GM21723 (cell line): ENCODE results near the gene WFDC2.

Source experiments
- ATAC-seq: cut with Tn5 transposase; IDR thresholded peaks from one replicate; pipeline ENCODE4 v1.9.1; 2021; ENCODE audit warnings: mild to moderate bottlenecking, moderate library complexity; ENCODE audit not compliant: unreplicated experiment

Gene WFDC2, protein sequence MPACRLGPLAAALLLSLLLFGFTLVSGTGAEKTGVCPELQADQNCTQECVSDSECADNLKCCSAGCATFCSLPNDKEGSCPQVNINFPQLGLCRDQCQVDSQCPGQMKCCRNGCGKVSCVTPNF

DNA sequence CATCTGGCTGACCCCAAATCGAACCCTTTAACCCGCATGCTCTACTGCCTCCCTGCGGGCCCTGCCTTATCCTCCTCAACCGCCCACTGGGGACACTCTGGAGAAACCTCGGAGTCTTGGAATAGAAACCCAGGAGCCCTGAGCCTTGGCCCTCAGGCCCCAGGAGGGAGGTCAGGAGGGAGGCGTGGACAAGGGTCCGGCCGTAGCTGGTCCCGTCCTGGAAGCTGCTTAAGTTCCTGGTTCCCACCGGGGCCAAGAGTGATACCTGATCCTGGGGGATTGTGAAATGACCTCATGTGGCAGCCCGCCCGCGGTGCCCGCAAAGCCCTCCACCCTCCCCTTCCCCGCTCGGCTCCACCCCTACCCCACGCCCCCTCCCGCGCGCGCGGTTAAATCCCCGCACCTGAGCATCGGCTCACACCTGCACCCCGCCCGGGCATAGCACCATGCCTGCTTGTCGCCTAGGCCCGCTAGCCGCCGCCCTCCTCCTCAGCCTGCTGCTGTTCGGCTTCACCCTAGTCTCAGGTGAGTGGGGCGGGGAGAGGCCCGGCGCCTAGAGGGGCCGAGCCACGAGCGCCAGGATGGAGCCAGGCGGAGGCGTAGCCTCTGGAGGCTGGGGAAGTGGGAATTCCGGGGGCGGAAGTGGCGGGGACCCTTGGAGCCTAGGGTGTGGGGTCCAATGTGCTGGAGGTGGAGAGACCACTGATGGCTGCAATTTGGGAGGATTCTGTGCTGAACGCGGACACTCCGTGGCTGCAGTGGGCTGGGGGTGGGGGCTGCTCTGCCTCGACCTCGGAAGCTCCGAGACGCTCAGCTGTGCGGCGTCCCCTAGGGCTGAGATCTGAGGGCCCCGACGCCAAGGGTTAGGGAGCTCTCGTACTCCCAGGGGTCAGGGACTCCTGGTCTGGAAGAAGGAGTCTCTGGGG is at the start of gene WFDC2:
WFDC2 (plus strand) TSS at position 418 of the 926 bp plus-strand sequence; CDS start at position 447, 29 bp downstream.
- no peak for ATAC-seq

DNA sequence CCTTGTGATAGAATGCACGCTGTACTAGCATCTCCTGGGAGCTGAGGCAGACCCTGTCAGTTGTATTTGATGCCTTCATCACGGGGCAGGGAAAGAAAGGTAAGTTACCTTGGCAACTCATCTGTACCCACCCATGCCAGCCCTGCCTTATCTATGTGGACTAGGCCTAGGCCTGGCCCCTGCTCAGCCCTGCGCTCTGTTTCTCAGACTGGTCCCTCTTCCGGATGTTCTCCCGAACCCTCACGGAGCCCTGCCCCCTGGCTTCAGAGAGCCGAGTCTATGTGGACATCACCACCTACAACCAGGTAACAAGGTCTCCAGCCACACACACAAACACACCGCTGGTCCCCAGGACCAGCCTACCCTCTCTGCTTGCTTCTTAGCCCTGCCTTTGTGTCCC is 49.4 kb upstream of the WFDC2 start:
- no peak for ATAC-seq

DNA sequence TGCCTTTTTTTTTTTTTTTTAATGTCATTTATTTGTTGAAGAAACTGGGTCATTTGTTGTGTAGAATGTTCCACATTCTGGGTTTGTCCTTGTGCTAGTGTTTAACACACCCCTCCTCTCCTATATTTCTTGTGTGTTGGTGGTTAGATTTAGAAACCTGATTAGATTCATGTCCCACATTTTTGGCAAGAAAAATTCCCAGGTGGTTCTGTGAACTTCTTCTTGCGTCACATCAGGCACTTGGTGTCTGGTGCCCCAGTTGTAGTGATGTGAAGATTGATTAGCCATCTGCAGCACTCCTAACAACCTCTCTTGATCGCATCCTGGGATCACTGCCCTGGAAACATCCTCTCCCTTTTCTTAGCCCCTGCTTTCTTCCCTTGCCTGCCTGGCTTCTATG is 45.9 kb upstream of the WFDC2 start:
- ATAC-seq: no peak

DNA sequence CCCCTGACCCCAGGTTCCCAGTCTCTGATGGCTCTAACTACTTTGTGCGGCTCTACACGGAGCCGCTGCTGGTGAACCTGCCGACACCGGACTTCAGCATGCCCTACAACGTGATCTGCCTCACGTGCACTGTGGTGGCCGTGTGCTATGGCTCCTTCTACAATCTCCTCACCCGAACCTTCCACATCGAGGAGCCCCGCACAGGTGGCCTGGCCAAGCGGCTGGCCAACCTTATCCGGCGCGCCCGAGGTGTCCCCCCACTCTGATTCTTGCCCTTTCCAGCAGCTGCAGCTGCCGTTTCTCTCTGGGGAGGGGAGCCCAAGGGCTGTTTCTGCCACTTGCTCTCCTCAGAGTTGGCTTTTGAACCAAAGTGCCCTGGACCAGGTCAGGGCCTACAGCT is 44.0 kb upstream of the WFDC2 start:
- ATAC-seq: no peak

DNA sequence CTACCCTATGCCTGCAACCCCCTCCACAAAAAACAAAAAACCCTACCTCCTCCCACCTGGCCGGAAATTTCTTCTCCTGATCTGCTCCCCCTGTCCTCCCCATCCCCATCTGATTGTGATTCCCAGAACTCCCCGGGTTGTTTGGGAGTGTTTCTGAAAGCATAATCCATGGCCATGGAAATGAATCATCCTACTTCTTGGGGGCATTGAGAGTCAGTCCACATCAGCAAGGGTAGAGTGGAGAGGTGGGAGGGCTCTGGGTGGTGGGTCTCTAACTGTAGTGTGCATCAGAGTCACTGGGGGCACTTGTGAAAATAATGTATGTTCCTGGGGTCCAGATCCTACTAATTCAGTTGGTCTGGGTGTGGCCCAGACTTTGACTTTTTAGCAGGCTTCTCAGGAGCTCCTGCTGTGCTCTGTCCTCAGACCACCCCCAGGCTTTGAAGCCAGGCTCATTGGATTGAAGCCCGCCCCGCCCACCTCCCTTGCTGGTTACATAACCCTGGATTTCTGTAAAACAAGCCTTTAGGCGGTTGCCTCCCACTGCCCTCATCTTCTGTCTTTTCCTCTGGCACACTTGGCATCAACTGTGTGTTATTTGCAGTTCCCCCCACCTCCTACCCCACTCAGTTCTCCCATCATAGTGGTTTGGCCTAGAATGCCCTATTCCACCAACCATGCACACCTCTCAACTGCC is 43.1 kb upstream of the WFDC2 start:
- no peak for ATAC-seq

DNA sequence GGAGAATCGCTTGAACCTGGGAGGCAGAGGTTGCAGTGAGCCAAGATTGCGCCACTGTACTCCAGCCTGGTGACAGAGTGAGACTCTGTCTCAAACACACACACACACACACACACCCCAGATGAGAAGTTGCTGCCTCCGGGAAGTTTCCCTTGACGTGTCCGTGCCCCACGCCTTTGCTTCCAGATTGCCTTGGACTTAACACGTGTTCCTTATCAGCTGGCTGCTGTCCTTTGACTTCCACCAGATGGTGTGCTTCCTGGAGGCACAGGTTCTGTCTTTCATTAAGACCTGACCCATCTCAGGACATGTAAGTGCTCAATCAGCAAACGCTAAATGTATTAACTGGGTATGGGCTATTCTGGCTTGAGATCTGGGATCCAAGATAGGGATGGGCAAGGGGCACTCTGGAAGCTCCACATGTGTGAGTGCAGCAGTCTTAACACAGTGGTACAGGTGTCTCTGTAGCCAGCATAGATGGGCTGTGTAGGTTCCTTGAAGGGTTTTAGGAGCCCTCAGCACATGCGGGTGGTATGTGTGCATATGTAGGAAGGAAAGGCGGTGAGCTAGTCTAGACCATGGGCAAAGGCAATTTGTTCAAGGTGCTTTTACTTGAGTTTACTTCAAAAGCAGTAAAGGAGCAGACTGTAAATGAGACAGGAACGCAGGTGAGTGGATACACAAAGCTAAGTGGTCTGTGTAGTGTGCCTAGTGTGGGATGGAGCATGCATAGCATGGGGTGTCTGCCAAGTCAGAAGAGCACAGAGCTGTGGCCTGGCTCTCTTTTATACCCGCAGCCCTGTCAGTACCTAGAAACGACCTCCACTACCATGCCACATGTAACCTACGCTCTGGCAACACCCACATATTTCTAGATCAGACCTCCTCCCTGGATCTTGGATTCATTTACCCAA is 42.1 kb upstream of the WFDC2 start:
- no peak for ATAC-seq

DNA sequence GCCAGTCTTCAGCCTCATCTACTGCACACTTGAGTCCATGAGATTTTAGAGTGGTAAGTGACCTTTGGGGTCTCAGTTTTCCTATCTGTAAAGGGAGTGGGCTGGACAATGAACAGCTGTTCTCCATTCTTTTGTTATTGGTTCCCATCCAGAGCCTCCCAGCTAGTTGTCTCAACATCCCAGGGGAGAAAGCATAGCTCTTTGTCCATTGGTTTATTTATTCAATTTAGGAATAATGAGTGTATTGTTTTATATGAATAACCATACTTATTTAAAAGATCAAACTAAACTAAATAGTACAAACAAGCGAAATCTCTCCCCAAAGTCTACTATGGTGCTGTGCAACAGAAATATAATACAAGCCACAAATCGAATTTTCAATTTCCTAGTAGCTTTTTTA is 39.9 kb upstream of the WFDC2 start:
- no peak for ATAC-seq

DNA sequence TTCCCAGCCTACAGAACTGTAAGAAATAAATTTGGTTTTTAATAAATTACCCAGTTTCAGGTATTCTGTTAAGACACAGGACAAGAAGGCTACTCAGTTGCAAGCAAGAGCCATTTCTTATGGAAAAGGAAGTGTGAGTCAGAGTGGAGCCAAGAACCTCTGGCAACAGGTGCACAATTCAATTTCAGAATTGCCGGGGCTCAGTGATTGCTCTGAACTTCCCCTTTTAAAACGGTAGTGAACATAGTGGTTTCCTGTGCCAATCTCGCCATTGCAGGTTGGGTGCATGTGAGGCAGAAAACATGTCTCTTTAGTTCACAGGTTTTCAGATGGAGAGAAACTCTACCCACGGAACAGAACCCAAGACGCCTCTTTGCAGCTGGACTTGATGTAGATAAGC is 37.3 kb upstream of the WFDC2 start:
- peak; percentile 71 for ATAC-seq

DNA sequence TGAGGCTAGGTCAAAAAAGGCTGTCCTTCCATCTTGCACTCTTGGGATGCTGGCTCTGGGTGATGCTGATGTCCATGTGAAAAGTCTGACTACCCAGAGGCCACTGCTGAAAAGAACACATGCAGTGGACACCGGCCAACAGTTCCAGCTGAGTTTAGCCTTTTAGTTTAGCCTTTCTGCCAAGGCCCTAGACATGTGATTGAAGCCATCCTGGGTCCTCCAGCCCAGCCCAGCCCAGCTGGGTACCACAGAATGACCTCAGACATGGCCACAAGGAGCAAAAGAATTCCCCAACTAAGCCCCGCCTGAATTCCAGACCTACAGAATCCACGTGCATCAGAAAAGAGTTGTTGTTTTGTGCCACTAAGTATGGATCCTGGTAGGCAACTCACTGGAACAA is 36.2 kb upstream of the WFDC2 start:
- ATAC-seq: no peak

DNA sequence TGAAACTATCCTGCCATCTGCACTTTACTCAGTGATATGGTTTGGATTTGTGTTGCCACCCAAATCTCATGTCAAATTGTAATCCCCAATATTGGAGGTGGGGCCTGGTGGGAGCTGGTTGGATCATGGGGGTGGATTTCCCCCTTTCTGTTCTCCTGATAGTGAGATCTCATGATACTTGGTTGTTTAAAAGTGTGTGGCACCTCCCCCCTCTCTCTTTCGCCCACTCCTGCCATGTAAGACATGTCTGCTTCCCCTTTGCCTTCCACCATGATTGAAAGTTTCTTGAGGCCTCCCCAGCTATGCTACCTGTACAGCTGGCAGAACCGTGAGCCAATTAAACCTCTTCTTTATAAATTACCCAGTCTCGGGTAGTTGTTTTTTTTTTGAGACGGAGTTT is 35.6 kb upstream of the WFDC2 start:
- no peak for ATAC-seq

DNA sequence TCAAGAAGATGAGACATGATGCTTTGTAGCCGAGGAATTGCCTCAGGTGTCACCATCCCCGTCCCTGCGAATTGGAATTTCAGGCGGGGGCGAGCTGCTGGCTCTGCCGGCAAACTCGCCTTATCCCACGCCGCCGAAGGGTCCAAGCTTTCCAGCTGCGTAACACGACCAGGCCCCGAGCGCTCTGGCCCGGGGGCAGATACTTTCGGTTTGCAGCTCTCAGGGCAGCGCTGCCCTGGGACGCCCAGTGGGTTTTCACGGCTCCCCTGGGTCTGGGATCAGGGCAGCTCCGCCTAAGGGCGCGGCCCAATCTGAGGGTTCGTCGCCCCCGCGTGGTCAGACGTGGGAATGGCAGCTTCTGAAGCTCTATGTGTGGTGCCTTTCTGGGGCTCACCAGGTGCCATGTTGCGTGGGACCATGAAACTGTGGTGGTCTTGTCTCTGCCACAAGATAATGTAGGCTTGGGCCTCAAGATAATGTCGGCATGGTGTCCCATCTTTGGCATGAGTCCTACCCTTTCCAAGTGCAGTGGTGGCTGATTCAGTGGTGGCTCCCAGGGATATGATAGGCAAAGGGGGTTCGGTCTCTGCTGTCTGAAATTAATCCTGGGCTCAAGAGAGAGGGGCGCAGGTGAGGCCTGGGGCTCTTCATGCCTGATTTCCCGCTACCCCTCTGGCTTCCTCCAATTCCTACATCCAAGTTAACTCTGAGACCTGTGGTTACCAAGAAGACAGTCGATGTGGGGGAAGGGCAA is 32.6 kb upstream of the WFDC2 start:
- ATAC-seq: peak; percentile 75

DNA sequence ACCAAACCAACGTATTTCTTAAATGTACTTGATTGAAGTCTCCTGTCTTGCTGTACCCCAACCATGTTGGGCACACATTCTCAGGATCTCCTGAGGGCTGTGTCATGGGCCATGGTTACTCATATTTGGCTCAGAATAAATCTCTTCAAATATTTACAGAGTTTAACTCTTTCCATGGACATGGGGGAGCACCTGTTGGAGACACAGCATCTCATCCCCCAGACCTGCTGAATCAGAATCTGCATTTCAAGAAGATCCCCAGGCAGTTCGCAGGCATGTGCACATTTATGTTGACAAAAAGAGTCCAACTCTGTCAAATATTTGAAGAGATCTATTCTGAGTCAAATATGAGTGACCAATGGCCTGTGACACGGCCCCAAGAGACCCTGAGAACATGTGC is 29.1 kb upstream of the WFDC2 start:
- no peak for ATAC-seq

DNA sequence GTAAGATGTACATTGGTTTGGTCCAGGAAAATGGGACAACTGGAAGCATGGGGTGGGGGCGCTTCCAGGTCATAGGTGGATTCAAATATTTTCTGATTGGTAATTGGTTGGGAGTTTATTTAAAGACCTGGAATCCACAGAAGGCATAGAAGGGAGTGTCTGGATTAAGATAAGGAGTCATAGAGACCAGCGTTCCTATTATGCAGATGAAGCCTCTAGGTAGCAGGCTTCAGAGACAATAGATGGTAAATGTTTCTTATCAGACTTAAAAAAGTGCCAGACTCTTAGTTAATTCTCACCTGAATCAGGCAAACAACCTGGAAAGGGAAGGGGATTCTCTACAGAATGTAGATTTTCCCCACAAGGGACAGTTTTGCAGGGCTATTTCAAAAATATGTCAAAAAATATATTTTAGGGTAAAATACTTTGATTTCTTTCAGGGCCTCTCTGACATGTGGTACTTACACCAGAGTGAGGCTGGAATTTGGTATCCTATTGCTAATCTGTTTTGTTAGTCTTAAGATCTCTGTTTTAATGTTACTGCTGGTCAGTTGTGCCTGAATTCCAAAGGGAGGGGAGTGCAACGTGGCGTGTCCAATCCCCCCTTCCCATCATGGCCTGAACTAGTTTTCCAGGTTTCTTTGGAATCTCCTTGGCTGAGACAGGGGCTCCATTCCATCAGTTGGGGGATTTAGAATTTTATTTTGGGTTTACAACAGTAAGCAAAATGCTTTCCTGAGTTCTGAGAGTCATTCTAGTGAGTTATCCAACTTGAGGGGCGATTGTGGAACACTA is 28.5 kb upstream of the WFDC2 start:
- ATAC-seq: no peak

DNA sequence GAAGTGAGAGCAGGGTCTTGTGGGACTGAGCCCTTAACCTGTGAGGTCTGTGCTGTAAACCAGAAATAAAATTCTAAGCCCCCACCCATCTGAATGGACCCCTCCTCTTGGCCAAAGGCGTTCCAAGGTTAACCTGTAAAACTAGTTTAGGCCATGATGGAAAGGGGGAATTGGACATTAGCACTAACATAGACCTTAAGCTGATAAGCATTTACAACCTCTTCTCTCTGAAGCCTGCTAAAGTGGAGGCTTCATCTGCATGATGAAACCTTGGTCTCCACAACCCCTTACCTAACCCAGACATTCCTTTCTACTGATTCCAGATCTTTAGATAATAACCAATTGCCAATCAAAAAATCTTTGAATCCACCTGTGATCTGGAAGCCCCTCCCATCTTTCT is 27.8 kb upstream of the WFDC2 start:
- ATAC-seq: no peak

DNA sequence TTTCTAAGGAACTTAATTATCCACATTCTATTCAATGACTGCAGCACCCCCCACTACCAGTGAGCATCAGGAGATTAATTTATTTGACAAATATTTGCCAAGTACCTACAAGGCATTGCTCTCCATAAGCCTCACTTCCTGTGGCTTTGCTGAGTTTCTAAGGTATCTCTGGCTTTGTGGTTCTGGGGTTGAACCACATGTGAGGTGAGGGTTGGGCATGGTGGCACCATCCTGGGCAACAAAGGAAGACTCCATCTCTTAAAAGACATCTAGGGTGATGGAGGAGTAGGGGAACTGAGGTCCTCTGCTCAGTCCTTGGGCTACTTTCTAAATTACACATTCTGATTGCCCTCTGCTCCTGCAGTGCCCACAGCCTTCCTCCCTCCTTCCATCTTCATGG is 25.5 kb upstream of the WFDC2 start:
- no peak for ATAC-seq

DNA sequence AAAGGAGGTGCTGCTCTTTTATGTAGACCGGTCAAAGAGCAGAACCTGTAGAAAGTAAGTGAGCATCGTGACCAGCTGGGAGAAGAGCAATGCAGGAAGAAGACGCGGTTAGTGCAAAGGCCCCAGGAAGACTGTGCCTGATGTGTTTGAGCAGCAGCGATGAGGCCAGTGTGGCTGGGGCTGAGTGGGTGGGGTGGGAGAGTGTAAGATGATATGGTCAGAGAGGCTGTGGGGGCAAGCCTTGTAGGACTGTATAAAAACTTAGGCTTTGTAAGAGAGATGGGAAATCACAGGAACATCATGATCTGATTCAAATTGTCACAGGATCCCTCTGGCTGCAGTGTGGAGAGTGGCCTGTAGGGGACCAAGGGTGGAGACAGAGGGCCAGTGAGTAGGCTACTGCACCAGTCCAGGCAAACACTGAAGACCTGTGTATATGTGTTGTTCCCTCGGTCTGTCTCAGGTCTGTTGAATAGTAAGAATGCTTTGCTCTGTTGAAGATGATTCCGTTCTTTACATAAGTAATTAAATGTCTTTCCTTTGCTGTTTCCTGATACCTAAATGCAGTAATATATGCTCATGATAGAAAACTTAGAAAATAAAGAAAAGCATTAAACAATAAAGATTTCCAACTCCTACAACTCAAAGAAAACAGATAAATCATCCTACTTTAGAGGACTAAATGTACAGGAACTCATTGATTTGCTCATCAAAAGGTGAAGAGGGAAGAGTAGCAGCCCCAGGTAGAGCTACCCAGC is 23.6 kb upstream of the WFDC2 start:
- ATAC-seq: no peak

DNA sequence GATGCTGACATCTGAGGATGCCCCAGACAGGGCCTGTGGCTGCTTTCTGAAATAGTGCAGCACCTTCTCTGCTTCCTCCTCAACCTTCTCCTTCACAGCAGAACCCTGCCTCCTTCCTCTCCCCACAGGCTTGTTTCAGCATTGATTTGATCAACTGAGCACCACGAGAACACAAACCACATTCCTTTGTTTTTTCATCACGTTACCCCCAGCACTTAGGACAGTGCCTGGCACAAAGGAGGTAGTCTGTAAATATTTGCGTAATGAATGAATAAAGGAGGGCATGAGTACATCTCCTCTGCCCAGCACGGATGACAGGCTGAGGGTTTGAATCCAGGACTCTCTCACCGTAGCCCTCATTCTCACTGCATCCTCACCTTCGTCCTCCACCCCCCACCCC is 21.3 kb upstream of the WFDC2 start:
- ATAC-seq: no peak

DNA sequence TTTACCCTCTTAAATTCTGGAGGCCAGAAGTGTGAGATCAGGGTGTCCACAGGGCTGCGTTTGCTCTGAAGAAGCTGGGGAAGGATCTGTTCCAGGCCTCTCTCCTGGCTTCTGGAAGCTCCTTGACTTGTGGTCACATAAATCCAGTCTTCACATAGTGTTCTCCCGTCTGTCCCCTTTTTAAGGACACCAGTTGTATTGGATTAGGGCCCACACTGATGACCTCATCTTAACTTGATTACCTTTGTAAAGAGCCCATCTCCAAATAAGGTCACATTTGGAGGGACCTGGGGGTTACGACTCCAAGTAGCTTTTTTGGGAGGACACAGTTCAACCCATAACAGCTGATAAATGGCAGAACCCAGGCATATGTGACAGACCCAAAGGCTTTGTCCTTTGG is 20.0 kb upstream of the WFDC2 start:
- no peak for ATAC-seq
